Gastroesophageal sphincter (tissue), 4 donors: Measurements from ENCODE around the gene FHIT. TPM values are rescaled to one million over a fixed set of nuclear protein-coding genes. Genes with fewer than 3 reads are reported as not detected.

ENCODE experiments used
- ATAC-seq: fragments of 150-250 bp; one replicate; pipeline ENCODE4 v1.9.1; 2016; ENCODE audit warnings: mild to moderate bottlenecking, moderate library complexity
- H3K27ac ChIP-seq, 4 donors: fragments of 200-600 bp; sonication (generic) in 3 of 4; 1 replicate in 3 of 4; 2 replicates in 1 of 4; pipeline ENCODE4 v1.5.1; 2016 to 2019
- H3K27me3 ChIP-seq: fragments of 200-600 bp; sonication (generic); one replicate; pipeline ENCODE4 v1.5.1; 2019
- H3K36me3 ChIP-seq, 2 donors: fragments of 200-600 bp; sonication (generic); one replicate each; pipeline ENCODE4 v1.5.1; 2019; ENCODE audit warnings: control low read depth in 1 of 2
- H3K4me1 ChIP-seq, 3 donors: fragments of 200-600 bp; sonication (generic); 1 replicate in 2 of 3; 2 replicates in 1 of 3; pipeline ENCODE4 v1.5.1; 2016 to 2019; ENCODE audit warnings: control low read depth in 2 of 3
- H3K4me3 ChIP-seq, 2 donors: fragments of 200-600 bp; sonication (generic); one replicate each; pipeline ENCODE4 v1.5.1; 2019; ENCODE audit warnings: mild to moderate bottlenecking in 1 of 2, moderate library complexity in 1 of 2
- H3K9me3 ChIP-seq, 3 donors: fragments of 200-600 bp; sonication (generic); one replicate each; pipeline ENCODE4 v1.5.1; 2017 to 2019; ENCODE audit warnings: control low read depth in 2 of 3
- CTCF ChIP-seq, 4 experiments: fragments of 200-600 bp in 2 of 4; fragments of 450-650 bp in 2 of 4; sonication (generic) in 1 of 4; IDR thresholded peaks; one replicate each; pipeline ENCODE4 v1.5.1; 2017 to 2019; ENCODE audit warnings: antibody characterized with exemption in 4 of 4, mild to moderate bottlenecking in 2 of 4, moderate library complexity in 2 of 4
- EP300 ChIP-seq: sonication (generic); formaldehyde crosslinking; IDR thresholded peaks from one replicate; pipeline ENCODE4 v1.6.1; 2017; ENCODE audit warnings: antibody characterized with exemption, mild to moderate bottlenecking
- POLR2A ChIP-seq, 2 donors: fragments of 450-650 bp; IDR thresholded peaks; one replicate each; pipeline ENCODE4 v1.6.1; 2017; ENCODE audit warnings: antibody characterized with exemption in 2 of 2, mild to moderate bottlenecking in 2 of 2, moderate library complexity in 1 of 2
- POLR2AphosphoS5 ChIP-seq: sonication (generic); formaldehyde crosslinking; IDR thresholded peaks from one replicate; pipeline ENCODE4 v1.6.1; 2017; ENCODE audit warnings: antibody characterized with exemption
- WGBS, 2 donors: methylation state at CpG; one replicate each; pipeline ENCODE4 v1.1.5; 2018; ENCODE audit warnings: low coverage in 1 of 2; 5-methylcytosine and 5-hydroxymethylcytosine counted together
- total RNA-seq, 4 donors: library from RNA; depleted of rRNA; stranded (reverse); fragments of >200 nt; gene quantifications; one replicate each; pipeline ENCODE4 v1.1.0, GENCODE V29; 2016

Gene FHIT
- total RNA-seq, 4 donors from 2014 or later: 1.4 to 7.3 (median 3.9) TPM

- Histone ChIP-seq H3K4me1 (no peaks in the 10 kb centered on the region), H3K36me3 (no peaks in the 10 kb centered on the region), H3K27me3 (no peaks in the 10 kb centered on the region), H3K4me3 (no peak overlapping the region), H3K27ac (no peak overlapping the region), H3K9me3 (no peaks in the 10 kb centered on the region)
- no peak for ATAC-seq
- 93 to 100% methylated on average over 1 of the region's 1 CpG for WGBS, 2 donors
- TF ChIP-seq CTCF (IDR thresholded peaks at IDR 0.05) (no peak), EP300 (no peak), POLR2AphosphoS5 (no peak), POLR2A (IDR thresholded peaks at IDR 0.05) (no peak)
Observed at GRCh38 chr3:60215946-60216345, 1035.3 kb downstream of the FHIT start.

GRCh38 chr3:60207905-60208304, 1043.3 kb downstream of the FHIT start:
- TF ChIP-seq CTCF (IDR thresholded peaks at IDR 0.05): no peak
- no peak for TF ChIP-seq POLR2AphosphoS5
- no peak for TF ChIP-seq EP300
- no peak for TF ChIP-seq POLR2A (IDR thresholded peaks at IDR 0.05)
- ATAC-seq: no peak

GRCh38 chr3:60206206-60206605, 1045.0 kb downstream of the FHIT start:
- H3K36me3 ChIP-seq: no peaks in the 10 kb centered on the region
- no peak for TF ChIP-seq CTCF (IDR thresholded peaks at IDR 0.05)
- TF ChIP-seq EP300: no peak
- no peak for TF ChIP-seq POLR2A (IDR thresholded peaks at IDR 0.05)
- TF ChIP-seq POLR2AphosphoS5: no peak
- no peak for ATAC-seq
- no peaks in the 10 kb centered on the region for H3K9me3 ChIP-seq
- no peaks in the 10 kb centered on the region for H3K27me3 ChIP-seq
- no peaks in the 10 kb centered on the region for H3K4me1 ChIP-seq
- 32 to 45% methylated on average over 2 of the region's 2 CpGs for WGBS, 2 donors
- no peak overlapping the region for H3K4me3 ChIP-seq
- H3K27ac ChIP-seq: no peak overlapping the region

More at GRCh38 chr3:60207905-60208304, 1043.3 kb downstream of the FHIT start:
- Histone ChIP-seq H3K4me1 (no peaks in the 10 kb centered on the region), H3K9me3 (no peaks in the 10 kb centered on the region), H3K27me3 (no peaks in the 10 kb centered on the region), H3K36me3 (no peaks in the 10 kb centered on the region), H3K27ac (no peak overlapping the region), H3K4me3 (no peak overlapping the region)
- 32 to 61% methylated on average over 2 of the region's 2 CpGs for WGBS, 2 donors

GRCh38 chr3:60202052-60202726, 1049.1 kb downstream of the FHIT start:
- no peak for TF ChIP-seq POLR2AphosphoS5
- no peak for TF ChIP-seq CTCF (IDR thresholded peaks at IDR 0.05)
- H3K27me3 ChIP-seq: no peaks in the 10 kb centered on the region
- no peaks in the 10 kb centered on the region for H3K9me3 ChIP-seq
- 49 to 89% methylated on average over 2 to 3 of the region's 3 CpGs for WGBS, 2 donors
- no peak for ATAC-seq
- H3K36me3 ChIP-seq: no peaks in the 10 kb centered on the region
- no peak overlapping the region for H3K4me3 ChIP-seq
- no peak overlapping the region for H3K27ac ChIP-seq
- no peaks in the 10 kb centered on the region for H3K4me1 ChIP-seq

- no peaks in the 10 kb centered on the region for H3K4me1 ChIP-seq
- H3K9me3 ChIP-seq: peaks cover 0 to 4% (median 0%) of the 10 kb centered on the region in 3 donors
- 42% methylated on average over 1 of the region's 1 CpG; no CpG with 5 or more reads in 1 of the 2 donors for WGBS, 2 donors
- no peak overlapping the region for H3K4me3 ChIP-seq
- TF ChIP-seq POLR2AphosphoS5: no peak
- no peak for TF ChIP-seq POLR2A (IDR thresholded peaks at IDR 0.05)
- TF ChIP-seq EP300: no peak
- no peak for TF ChIP-seq CTCF (IDR thresholded peaks at IDR 0.05)
- H3K27ac ChIP-seq: no peak overlapping the region
- H3K36me3 ChIP-seq: no peaks in the 10 kb centered on the region
- H3K27me3 ChIP-seq: no peaks in the 10 kb centered on the region
- no peak for ATAC-seq
Observed at GRCh38 chr3:60199306-60199705, 1051.9 kb downstream of the FHIT start.
